OCI-LY1 (cell line): ENCODE measurements around the gene ALKBH7.

Experiments
- H2AFZ ChIP-seq: fragments of 200-600 bp; sonication (generic), shearing (Covaris generic); 2 replicates; pipeline ENCODE4 v1.6.0; 2014; ENCODE audit warnings: antibody characterized with exemption, mild to moderate bottlenecking, low read length
- H3F3A ChIP-seq: fragments of 200-600 bp; sonication (generic), shearing (Covaris generic); 2 replicates; pipeline ENCODE4 v1.6.0; 2014; ENCODE audit warnings: mild to moderate bottlenecking, antibody characterized with exemption, low read length, moderate library complexity; ENCODE audit not compliant: insufficient read depth
- H3K27ac ChIP-seq: fragments of 200-600 bp; sonication (generic); 2 replicates; pipeline ENCODE4 v1.5.1; 2014; ENCODE audit warnings: low read length, mixed run types, mild to moderate bottlenecking, low read depth; ENCODE audit not compliant: poor library complexity, severe bottlenecking
- H3K27me3 ChIP-seq: fragments of 200-600 bp; sonication (generic); 2 replicates; pipeline ENCODE4 v1.6.0; 2014; ENCODE audit warnings: antibody characterized with exemption, mild to moderate bottlenecking, low read length, moderate library complexity; ENCODE audit not compliant: insufficient read depth
- H3K36me3 ChIP-seq: fragments of 200-600 bp; sonication (generic); 2 replicates; pipeline ENCODE4 v1.6.1; 2014; ENCODE audit warnings: mild to moderate bottlenecking, antibody characterized with exemption, low read length, moderate library complexity, mixed read lengths; ENCODE audit not compliant: insufficient read depth
- H3K4me1 ChIP-seq: fragments of 200-600 bp; sonication (generic); 2 replicates; pipeline ENCODE4 v1.5.1; 2014; ENCODE audit warnings: mild to moderate bottlenecking, low read length, moderate library complexity; ENCODE audit not compliant: insufficient read depth, severe bottlenecking
- H3K4me2 ChIP-seq: fragments of 200-600 bp; sonication (generic), shearing (Covaris generic); 2 replicates; pipeline ENCODE4 v1.6.1; 2014; ENCODE audit warnings: low read length
- H3K4me3 ChIP-seq: fragments of 200-600 bp; sonication (generic); 2 replicates; pipeline ENCODE4 v1.5.1; 2014; ENCODE audit warnings: low read length, low read depth, mild to moderate bottlenecking, mixed read lengths; ENCODE audit not compliant: poor library complexity, severe bottlenecking
- H3K79me2 ChIP-seq: fragments of 200-600 bp; shearing (Covaris generic); 2 replicates; pipeline ENCODE4 v1.6.1; 2016; ENCODE audit warnings: mixed run types, low read length, mixed read lengths; ENCODE audit not compliant: insufficient read depth
- H3K9ac ChIP-seq: fragments of 200-600 bp; sonication (generic), shearing (Covaris generic); 2 replicates; pipeline ENCODE4 v1.6.1; 2014; ENCODE audit warnings: mild to moderate bottlenecking, low read length, mixed read lengths
- H3K9me2 ChIP-seq: fragments of 200-600 bp; sonication (generic), shearing (Covaris generic); 2 replicates; pipeline ENCODE4 v1.6.1; 2014; ENCODE audit warnings: low read depth, mild to moderate bottlenecking, low read length, mixed read lengths
- H3K9me3 ChIP-seq: fragments of 200-600 bp; shearing (Covaris generic); 2 replicates; pipeline ENCODE4 v1.6.1; 2014; ENCODE audit warnings: low read length, mixed read lengths
- H4K20me1 ChIP-seq: fragments of 200-600 bp; sonication (generic), shearing (Covaris generic); 2 replicates; pipeline ENCODE4 v1.6.0; 2016; ENCODE audit warnings: mild to moderate bottlenecking, low read length; ENCODE audit not compliant: insufficient read depth
- EZH2 ChIP-seq: fragments of 200-600 bp; sonication (generic), shearing (Covaris generic); IDR thresholded peaks from 2 replicates; pipeline ENCODE4 v1.8.0; 2017; ENCODE audit warnings: borderline replicate concordance, mixed run types, mild to moderate bottlenecking, antibody characterized with exemption, low read length, moderate library complexity, mixed read lengths
- TF ChIP-seq, protein P1 (sequence below): fragments of 200-600 bp; sonication (generic), shearing (Covaris generic); IDR thresholded peaks from 2 replicates; pipeline ENCODE4 v1.5.1; 2017; ENCODE audit warnings: mild to moderate bottlenecking, antibody characterized with exemption, low read length, moderate library complexity, mixed read lengths

Gene ALKBH7

DNA sequence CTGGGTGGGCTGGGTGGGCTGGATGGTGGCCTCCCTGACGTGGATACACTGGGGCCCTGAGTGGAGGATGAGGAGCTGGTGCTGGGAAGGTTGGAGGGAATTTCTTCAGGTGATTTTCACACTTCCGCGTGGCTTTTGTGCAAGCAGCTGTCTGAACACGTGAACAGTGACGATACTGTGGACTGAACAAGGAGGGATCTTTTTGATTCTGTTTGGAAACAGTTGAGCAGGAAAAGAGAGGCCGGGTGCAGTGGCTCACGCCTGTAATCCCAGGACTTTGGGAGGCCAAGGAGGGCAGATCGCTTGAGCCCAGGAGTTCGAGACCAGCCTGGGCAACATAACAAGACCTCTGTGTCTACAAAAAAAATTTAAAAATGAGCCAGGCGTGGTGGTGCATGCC is 29.5 kb downstream of the ALKBH7 start:
- TF ChIP-seq EZH2, result no peak
- TF ChIP-seq, protein P1, sequence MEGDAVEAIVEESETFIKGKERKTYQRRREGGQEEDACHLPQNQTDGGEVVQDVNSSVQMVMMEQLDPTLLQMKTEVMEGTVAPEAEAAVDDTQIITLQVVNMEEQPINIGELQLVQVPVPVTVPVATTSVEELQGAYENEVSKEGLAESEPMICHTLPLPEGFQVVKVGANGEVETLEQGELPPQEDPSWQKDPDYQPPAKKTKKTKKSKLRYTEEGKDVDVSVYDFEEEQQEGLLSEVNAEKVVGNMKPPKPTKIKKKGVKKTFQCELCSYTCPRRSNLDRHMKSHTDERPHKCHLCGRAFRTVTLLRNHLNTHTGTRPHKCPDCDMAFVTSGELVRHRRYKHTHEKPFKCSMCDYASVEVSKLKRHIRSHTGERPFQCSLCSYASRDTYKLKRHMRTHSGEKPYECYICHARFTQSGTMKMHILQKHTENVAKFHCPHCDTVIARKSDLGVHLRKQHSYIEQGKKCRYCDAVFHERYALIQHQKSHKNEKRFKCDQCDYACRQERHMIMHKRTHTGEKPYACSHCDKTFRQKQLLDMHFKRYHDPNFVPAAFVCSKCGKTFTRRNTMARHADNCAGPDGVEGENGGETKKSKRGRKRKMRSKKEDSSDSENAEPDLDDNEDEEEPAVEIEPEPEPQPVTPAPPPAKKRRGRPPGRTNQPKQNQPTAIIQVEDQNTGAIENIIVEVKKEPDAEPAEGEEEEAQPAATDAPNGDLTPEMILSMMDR, result no peak
- no peaks in the 10 kb centered on the region for H4K20me1 ChIP-seq
- no peak overlapping the region for H3K27ac ChIP-seq
- no peaks in the 10 kb centered on the region for H3K79me2 ChIP-seq
- no peaks in the 10 kb centered on the region for H3K9me2 ChIP-seq
- no peaks in the 10 kb centered on the region for H3K9me3 ChIP-seq
- no peak overlapping the region for H3K4me2 ChIP-seq
- no peak overlapping the region for H3K4me3 ChIP-seq
- H3K27me3 ChIP-seq, result no peaks in the 10 kb centered on the region; the same call in 1 of the 2 replicates
- no peaks in the 10 kb centered on the region; the same call in 1 of the 2 replicates for H3K36me3 ChIP-seq
- no peak overlapping the region for H3K9ac ChIP-seq
- no peak overlapping the region for H2AFZ ChIP-seq
- H3F3A ChIP-seq, result no peaks in the 10 kb centered on the region
- H3K4me1 ChIP-seq, result no peaks in the 10 kb centered on the region

GRCh38 chr19:6402837-6403608 is 30.4 kb downstream of the ALKBH7 start:
- Histone ChIP-seq H3K27ac (no peak overlapping the region), H3K9ac (no peak overlapping the region), H3K4me2 (no peak overlapping the region), H3K9me3 (no peaks in the 10 kb centered on the region), H3F3A (no peaks in the 10 kb centered on the region), H3K79me2 (no peaks in the 10 kb centered on the region), H2AFZ (no peak overlapping the region), H3K9me2 (no peaks in the 10 kb centered on the region), H4K20me1 (no peaks in the 10 kb centered on the region), H3K36me3 (no peaks in the 10 kb centered on the region; the same call in 1 of the 2 replicates), H3K27me3 (no peaks in the 10 kb centered on the region; the same call in 1 of the 2 replicates), H3K4me3 (no peak overlapping the region), H3K4me1 (no peaks in the 10 kb centered on the region)
- TF ChIP-seq, protein P1, result no peak
- no peak for TF ChIP-seq EZH2

DNA sequence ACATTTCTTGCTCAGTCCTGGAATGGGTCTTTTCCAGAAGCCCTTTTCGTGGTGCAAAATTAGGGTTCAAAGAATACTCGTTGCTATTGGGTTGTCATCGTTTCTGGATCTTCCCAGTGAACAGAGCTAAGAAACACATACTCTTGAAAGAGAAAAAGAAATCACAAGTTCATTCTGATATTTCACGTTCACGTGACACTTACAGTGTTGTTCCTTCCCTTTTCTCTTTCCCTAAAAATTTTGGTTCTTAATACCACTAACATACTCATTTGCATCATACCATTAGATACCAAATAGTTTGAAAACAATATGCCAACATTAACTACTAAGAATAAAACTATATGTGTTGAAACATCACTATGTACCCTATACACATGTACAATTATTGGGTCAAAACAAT is 33.8 kb downstream of the ALKBH7 start:
- Histone ChIP-seq H3K27me3 (no peaks in the 10 kb centered on the region), H3K4me1 (no peaks in the 10 kb centered on the region), H2AFZ (no peak overlapping the region), H3K36me3 (no peaks in the 10 kb centered on the region), H3K9me2 (no peaks in the 10 kb centered on the region), H3K27ac (no peak overlapping the region), H3K9me3 (no peaks in the 10 kb centered on the region), H3K4me3 (no peak overlapping the region), H4K20me1 (no peaks in the 10 kb centered on the region), H3K4me2 (no peak overlapping the region), H3F3A (no peaks in the 10 kb centered on the region), H3K79me2 (no peaks in the 10 kb centered on the region), H3K9ac (no peak overlapping the region)
- TF ChIP-seq, protein P1, result no peak
- no peak for TF ChIP-seq EZH2
